Right renal cortex interstitium (tissue), 3 donors: Measurements from ENCODE around the gene TSHZ2. TPM values are rescaled to one million over a fixed set of nuclear protein-coding genes. Genes with fewer than 3 reads are reported as not detected.
"Not testable (repeated sequence)": the region's sequence is repeated elsewhere in the genome, so short reads cannot be mapped to it uniquely, and the experiment has no call there.

Source experiments
- DNase-seq, 3 donors: peaks; one replicate each; pipeline ENCODE4 v3.0.0-alpha.2; 2013; ENCODE audit warnings: low read depth in 3 of 3, low spot score in 2 of 3
- polyA plus RNA-seq, 3 donors: library from polyadenylated mRNA; unstranded; fragments of 120-200 nt; gene quantifications; one replicate each; pipeline ENCODE4 v1.2.1, GENCODE V29; 2013; ENCODE audit not compliant: insufficient read length in 3 of 3

TSHZ2 gene
- polyA plus RNA-seq, 3 donors: 10.5 to 15.0 (median 14.4) TPM

DNA sequence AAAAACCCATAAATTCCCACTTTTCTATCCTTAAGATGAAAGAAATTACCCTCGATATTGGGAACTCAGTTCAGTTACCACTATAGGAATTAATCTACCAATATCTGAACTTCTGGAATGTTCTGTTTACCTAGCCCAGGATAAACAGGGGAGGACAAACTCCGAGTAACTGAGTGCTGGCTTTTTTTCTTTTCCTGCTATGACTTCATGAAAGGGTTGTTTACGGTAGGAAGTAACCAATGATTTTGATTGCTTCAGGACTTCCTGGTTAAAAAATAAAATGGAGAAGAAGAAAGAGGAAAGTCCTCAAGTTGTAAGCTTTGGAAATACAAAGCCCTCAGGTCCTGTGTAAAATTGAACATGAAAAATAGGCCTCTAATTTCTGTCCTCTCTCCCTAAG, 453.8 kb downstream of the TSHZ2 start:
- no peak for DNase-seq

DNA sequence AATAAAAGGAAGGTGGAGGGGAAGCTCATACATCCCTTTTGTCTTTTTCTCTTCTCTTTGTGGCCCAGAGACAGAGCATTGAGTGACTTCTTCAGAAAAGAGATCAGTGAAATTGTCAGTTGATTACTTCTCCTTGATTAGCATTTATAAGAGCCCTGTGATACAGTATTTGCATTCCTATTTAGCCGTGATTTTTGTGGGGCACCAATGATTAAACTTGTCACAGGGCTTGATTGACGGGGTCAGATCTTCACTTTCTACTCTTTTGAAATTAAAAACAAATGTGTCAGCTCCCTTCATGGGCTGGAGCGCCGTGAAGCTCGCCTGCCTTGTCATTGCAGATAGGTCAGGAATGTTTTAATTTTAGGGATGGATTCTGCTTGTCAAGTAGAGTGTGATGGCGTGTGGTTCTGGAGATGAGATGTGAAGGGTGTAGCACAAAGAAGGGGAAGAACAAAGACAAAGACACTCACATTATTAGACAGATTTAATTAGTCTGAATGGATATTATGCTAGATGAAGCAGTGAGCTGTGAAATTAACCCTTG, 454.7 kb downstream of the TSHZ2 start:
- DNase-seq: no peak

DNA sequence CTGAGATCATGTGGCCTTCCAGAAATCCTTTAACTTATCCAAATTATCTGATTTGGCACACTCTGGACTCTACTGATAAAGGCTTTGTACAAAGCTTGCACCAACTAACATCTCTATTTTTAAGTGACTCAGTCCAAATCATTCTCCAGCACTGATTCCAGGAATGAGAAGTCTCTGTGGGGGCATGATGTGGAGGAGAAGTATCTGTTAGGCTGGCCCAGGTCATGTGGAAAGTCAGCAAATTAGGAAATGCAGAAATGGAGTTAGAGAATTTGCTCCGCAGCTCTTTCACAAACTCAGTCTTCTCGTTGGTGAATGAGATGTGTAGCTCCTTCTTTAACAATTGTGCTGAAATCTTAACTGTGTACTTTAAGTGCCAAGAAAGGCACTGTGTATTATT, 455.8 kb downstream of the TSHZ2 start:
- no peak for DNase-seq

DNA sequence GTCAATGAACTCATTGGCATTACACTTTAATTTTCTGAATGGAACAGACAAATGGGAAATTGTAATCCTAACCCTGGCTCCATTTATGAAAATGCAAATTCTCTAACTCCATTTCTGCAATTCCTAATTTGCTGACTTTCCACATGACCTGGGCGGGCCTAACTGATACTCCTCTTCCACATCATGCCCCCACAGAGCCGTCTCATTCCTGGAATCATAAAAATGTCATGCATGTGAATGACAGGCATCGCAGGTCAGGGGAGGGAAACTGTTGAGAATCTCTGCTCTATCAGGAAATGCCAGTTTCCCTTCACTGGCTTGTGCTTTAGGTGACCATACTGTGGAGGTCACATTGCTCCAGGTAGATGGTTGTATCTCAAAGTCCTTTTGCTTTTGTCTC, 456.4 kb downstream of the TSHZ2 start:
- no peak for DNase-seq

DNA sequence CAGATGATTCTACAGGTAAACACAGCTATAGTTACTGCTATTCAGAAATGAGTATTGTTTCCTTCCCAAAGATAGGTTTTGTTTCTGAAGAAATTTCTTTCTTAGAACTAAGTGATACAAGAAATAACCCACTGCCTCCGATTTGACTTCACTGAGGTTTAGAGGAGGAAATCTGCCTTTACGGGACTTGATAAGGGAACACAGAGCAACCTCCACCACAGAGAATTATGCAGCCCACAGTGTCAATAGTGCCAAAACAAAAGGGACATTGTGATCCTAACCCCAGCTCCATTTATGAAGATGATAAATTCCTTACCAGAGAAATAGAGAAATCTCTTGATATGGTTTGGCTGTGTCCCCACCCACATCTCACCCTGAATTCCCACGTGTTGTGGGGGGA, 456.8 kb downstream of the TSHZ2 start:
- no peak for DNase-seq

DNA sequence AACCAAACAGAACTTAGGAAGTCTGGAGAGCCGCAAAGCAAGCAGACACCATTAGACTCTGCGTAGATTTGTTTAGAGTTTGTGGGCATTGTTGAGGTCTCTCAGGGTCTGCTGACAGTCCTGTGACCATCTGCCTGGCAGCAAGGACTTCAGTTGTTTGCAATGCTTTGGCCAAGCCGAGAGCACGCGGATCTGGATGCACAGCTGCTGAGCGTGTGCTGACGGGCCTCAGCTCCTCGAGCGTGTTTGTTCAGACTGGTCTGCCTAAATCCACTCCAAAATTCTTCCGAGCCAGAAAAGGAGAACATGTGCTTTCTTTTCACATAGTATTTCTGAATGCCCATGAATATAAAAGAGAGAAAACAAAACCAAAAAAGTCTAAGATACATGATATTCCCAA, 462.5 kb downstream of the TSHZ2 start:
- DNase-seq: no peak

DNA sequence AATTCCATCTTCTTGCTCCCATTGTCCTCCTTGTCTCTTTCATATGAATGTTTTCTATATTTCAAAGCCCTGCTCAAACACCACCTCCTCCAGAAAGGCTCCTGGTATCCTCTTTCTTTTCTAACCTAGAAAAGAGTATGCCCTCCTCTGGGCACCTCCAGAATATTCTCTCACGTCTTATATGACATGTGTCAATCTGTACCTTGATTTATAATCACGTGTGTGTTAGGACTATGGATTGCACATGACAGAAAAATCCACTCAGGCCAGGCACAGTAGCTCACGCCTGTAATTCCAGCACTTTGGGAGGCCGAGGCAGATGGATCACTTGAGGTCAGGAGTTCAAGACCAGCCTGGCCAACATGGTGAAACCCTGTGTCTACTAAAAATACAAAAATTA, 464.8 kb downstream of the TSHZ2 start:
- not testable (repeated sequence) for DNase-seq

DNA sequence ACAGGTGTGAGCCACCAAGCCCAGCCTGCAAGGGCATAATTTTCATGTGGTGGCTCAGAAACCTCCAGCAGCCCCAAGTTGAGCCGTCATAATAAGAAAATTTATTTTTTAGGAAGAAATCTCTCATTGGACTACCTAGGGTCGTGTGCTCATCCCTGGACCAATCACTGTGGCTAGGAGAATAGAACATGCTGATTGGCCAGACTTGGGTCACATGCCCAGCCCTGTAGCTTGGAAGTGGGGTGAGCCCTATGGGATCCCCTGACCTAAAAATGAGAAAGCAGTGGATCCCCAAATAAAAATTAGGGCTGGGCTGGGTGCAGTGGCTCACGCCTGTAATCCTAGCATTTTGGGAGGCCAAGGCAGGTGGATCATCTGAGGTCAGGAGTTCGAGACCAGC, 466.2 kb downstream of the TSHZ2 start:
- DNase-seq: no peak

DNA sequence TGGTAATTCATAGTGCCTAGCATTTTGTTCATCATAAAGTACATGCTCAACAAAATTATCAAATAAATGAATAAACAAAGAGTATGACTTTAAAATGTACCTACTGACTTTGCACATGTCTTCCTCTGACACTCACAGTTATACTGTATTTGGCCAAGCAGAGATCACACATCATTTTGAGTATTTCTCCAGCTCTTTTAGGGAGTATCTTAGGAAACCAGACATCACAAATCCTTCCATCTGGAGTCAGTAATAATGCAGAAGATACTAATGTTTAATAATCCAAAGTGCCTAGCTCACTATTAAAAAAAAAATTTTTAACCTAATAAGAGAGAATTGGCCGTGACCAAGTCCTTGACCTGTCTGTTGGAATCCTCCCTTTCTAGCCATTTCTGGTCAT, 466.9 kb downstream of the TSHZ2 start:
- no peak for DNase-seq

DNA sequence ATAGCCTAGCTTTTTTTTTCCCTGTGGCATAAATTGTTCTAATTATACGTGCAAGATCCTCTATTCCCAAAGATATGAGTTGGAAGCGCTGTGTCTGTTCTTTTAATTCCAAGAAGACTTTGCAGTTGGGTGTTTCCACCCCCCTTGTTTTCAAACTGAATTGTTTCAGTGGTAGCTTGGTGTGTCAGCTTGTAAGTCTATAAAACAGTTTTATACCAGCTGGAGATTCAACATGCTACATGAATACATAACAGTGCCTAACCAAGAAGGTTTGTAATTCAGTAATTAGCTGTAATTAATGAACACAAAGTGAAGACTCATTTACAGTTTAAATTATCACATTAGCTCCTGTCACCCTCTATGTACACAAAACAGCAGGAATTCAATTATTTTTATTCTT, 467.5 kb downstream of the TSHZ2 start:
- DNase-seq: no peak

DNA sequence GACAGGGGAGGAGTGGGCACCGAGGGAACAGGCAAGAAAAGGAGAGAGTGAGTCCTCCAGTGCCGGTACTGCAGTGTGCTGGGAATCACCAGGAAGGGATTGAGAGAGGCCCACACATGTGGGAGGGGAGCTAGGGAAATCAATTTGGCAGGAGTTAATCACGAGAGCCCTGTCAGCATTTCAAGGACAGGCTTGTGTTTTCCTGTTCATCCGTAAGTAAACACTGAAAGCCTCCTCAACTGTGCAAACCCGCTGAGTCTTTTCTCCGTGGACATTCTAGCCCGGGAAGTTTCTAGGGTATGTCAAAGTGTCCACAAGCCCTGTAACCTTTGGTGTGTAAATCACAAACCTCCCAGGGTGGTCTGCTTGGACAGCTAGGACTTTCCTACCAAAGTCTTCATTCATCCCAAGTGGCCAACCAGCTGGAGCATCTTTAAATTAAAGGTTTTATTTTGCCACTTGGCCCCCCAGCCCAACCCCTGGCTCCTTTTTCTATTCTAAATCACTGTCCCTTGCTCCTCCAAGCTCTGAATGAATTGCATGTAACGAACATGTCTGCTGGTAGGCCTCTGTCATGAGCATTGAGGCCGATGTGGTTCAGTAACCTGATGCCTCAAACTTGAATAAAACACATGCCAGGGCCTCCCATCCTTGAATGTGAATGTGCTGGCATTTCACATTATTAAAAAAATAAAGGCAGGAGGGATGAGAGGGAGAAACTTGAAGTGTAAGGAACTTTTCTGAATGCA, 472.4 kb downstream of the TSHZ2 start:
- DNase-seq: peak; percentile 82 to 88 (median 82)

DNA sequence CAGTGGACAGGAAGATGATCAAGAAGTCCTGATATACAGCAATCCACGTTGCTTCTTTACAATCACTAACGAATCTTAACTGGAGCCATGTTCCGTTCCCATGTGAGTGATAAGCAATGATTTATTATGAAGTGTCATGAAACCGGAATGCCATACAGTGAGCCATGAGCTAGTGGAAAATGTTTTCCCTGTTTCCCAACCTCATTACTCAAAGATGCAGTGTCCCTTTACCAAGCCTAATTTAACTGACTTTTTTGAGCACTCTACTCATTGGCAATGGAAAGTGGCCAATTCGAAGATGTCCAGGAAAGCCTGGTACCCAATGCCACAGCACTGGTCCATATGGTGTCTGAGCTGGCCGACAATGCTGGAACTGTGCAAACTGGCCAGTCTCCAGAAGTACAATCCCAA, 473.2 kb downstream of the TSHZ2 start:
- peak in 1 of 3 donors; percentile 21 for DNase-seq

DNA sequence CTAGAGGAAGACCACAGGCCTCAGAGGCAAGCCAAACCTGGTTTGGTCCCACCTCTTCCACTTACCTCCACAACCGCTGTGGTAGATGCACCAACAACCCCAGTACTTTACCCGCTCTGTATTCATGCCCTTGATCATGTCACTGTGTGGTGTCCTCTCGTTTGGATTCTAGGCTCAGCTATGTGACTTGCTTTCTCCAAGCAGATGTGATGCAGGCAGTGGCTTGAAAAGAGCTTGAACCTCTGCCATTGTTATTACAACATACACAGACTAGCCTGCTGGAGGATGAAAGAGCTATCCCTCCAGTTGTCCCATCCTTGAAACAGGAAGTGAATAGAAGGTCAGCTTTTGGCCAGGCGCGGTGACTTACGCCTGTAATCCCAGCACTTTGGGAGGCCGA, 473.8 kb downstream of the TSHZ2 start:
- no peak for DNase-seq

DNA sequence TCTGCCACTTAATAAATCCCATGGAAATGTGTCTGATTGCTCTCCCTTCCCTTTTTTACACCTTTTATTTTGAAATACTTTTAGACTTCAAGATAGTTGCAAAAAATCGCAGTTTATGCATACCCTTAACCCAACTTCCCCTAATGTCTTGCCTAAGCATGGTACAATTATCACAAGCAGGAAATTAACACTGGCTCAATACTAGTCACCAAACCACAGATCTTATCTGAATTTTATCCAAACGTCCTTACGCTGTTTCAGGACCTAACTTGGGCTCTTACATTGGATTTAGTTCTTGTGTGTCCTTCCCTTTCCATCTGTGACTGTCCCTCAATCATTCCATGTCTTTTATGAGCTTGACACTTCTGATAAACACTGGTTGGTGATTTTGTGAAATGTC, 475.2 kb downstream of the TSHZ2 start:
- no peak for DNase-seq

DNA sequence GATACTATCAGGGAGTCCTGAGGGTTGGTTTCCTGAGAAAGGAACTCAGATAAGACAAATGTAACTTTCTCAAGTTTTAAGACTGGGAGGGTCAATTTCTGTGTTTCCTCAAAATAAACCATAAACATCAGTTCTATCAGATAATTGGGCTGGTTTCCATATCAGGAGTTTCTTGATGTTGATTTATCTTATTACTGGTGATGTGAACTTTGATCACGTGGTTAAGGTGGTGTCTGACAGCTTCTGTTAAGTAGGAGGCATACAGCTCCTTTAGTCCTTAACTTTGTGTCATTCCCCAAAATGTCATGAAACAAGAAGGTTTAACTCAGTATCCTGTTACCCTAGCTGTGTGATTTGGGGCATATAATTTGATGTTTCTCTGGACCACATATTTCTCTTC, 476.3 kb downstream of the TSHZ2 start:
- DNase-seq: no peak

DNA sequence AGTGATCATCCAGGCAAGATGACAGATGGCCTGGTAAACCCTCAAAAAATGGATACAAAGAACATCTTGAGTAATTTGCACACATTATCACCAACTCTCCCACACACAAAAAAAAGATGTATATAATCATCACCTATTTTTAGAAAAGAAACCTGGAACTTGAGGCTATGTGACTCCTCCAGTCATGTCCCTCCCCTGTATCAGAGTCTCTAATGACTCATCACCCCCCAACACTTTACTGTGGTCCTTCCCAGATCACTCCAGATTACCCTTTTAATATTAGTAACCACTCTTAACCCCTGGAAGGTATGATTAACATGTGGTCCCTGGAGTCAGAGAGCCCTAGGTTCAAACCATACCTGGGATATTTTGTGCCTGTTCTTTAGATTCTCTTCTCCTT, 476.7 kb downstream of the TSHZ2 start:
- DNase-seq: no peak

DNA sequence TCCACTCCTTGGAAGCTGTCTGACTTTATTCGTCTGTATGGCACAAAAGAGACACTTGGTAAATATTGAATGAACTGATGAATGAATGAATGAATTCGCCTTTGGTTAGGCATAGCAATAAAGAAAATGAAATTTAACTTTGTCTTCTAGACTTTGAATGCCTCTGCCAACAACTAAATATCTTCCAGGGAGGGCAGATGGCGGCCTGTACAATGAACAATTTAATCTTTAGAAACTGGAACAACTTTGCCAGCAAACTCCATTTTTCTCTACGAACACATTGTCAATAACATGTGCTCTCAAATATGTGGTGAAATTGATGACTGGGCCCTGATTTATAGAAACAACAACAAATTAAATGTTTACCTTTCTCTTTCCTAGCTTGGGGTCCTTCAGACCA, 480.9 kb downstream of the TSHZ2 start:
- no peak for DNase-seq

DNA sequence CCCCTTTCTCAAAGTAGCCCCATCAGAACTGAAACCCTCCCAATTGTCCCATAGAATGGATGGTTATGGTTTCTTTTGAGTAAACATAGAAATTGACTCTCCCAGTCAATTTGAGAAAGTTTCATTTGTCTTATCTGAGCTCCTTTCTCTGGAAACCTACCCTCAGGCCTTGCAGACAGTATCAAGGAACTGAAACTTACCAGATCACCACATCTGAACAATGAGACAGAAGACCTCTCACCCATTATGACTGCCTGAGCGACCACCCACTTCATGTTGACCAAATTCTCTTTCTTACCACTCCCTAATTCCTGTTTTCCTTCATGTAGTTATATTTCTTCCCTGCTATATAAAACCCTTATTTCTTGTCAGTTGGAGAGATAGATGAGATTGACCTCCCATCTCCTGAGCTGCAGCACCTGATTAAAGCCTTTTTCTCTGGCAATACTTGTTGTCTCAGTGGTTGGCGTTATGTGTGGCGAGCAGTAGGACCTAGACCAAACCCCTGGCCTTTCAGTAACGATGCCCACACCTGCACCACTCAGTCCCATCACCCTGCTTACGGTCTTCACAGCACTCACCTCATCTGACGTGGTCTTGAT, 482.6 kb downstream of the TSHZ2 start:
- DNase-seq: no peak

DNA sequence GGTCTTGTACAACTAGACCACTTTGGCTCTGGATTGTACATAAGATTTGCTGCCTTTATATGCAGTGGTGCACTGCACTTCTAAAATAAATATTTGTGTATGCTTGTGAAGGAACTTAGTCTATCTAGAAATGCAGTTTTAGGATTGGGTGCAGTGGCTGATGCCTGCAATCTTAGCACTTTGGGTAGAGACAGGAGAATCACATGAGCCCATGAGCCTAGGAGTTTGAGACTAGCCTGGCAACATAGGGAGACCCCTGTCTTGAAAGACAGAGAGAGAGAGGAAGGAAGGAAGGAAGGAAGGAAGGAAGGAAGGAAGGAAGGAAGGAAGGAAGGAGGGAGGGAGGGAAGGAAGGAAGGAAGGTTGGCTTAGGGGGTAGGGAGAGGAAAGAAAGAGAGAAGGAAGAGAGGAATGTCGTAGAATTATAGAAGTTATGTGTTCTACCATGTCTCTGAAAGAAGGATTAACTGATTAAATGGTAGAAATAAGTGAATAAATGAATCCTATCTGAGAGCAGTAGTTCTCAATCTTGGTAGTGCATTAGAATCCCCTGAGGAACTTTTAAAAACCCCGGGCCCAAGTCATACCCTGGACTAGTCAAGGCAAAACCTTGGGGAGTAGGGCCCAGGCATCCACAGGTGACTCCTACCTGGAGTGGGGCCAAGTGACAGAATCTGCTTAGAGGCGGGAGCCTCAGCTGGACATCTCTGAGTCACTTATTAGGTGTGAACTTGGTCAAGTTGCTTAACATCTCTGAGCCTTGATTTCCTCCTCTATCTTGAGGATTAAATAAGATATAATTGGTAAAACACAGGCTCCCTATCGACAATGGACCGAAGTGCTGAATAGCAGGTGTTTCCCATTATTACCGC, 491.2 kb downstream of the TSHZ2 start:
- no peak for DNase-seq

DNA sequence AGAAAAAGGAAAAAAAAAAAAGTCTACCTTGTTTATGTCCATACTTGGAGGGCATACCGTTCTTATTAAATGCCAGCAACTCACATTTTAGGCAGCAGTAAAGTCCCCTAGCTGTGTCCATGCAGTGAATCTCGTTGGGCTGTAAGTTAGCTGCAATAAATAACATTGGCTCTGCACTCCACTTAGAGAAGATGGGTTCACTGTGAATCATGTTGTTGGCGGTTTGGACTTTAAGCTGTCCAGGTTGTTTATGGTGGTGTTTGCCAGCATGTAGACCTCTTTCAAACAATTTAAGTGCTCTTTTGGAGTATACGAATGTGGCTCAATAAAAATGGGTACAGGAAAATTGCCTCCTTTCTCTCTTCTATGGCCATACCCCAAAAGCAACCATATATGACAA, 494.1 kb downstream of the TSHZ2 start:
- no peak for DNase-seq

DNA sequence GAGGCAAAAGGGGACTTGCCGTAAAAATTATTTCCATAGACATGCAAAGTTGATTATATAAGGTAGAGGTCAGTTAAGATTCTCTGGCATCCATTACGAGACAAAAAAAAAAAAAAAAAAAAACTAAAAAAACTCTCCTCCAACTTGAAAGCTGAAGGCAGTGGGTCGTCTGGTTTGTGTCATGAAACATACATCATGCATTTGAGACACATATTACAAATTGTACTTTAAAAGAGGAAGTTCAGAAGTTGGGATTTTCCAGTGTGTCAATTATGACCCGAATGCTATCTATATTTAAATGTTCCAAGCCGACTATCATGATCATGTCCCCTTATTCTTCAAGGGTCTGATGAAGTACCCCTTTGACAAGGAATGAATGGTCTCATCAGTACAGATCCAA, 496.4 kb downstream of the TSHZ2 start:
- DNase-seq: no peak
